Spleen (tissue), 11 donors: ENCODE data around the gene PPP2R5E. TPM values are rescaled to one million over a fixed set of nuclear protein-coding genes. Genes with fewer than 3 reads are reported as not detected.
"Not testable (repeated sequence)": the region's sequence is repeated elsewhere in the genome, so short reads cannot be mapped to it uniquely, and the experiment has no call there.

Experiments
- DNase-seq: peaks from one replicate; pipeline ENCODE4 v3.0.0-alpha.2; 2020
- H3K27ac ChIP-seq, 8 donors: fragments of 200-600 bp; sonication (generic) in 7 of 8; 1 replicate in 4 of 8; 2 replicates in 4 of 8; pipeline versions ENCODE4 v1.5.0 to v1.8.0; 2016 to 2021; ENCODE audit warnings: inconsistent platforms in 4 of 8, mild to moderate bottlenecking in 4 of 8, moderate library complexity in 1 of 8
- H3K27me3 ChIP-seq, 7 donors: fragments of 200-600 bp; sonication (generic) in 6 of 7; replicated peaks in 1 of 7; 1 replicate in 4 of 7; 2 replicates in 3 of 7; pipeline versions ENCODE4 v1.5.0 to v1.8.0; 2016 to 2021; ENCODE audit warnings: inconsistent platforms in 3 of 7, mild to moderate bottlenecking in 1 of 7
- H3K36me3 ChIP-seq, 6 donors: fragments of 200-600 bp; sonication (generic) in 5 of 6; 1 replicate in 4 of 6; 2 replicates in 2 of 6; pipeline versions ENCODE4 v1.5.0 to v1.8.0; 2016 to 2021; ENCODE audit warnings: inconsistent platforms in 2 of 6
- H3K4me1 ChIP-seq, 6 donors: fragments of 200-600 bp; sonication (generic) in 5 of 6; 1 replicate in 3 of 6; 2 replicates in 3 of 6; pipeline versions ENCODE4 v1.5.0 to v1.8.0; 2016 to 2021; ENCODE audit warnings: inconsistent platforms in 3 of 6
- H3K4me3 ChIP-seq, 8 donors: fragments of 200-600 bp; sonication (generic) in 7 of 8; 1 replicate in 4 of 8; 2 replicates in 4 of 8; pipeline versions ENCODE4 v1.5.0 to v1.8.0; 2016 to 2021; ENCODE audit warnings: inconsistent platforms in 4 of 8, mild to moderate bottlenecking in 4 of 8, moderate library complexity in 2 of 8
- H3K9me3 ChIP-seq, 8 donors: fragments of 200-600 bp; sonication (generic) in 7 of 8; 1 replicate in 4 of 8; 2 replicates in 4 of 8; pipeline versions ENCODE4 v1.5.0 to v1.8.0; 2016 to 2021; ENCODE audit warnings: inconsistent platforms in 4 of 8
- POLR2A ChIP-seq, 3 donors: fragments of 450-650 bp; IDR thresholded peaks; one replicate each; pipeline ENCODE4 v1.5.1; 2017; ENCODE audit warnings: antibody characterized with exemption in 3 of 3, mild to moderate bottlenecking in 1 of 3
- POLR2AphosphoS5 ChIP-seq, 3 donors: sonication (generic); formaldehyde crosslinking; IDR thresholded peaks; one replicate each; pipeline ENCODE4 v1.5.1; 2017; ENCODE audit warnings: antibody characterized with exemption in 3 of 3
- WGBS, 5 donors: extraction: QIAGEN DNeasy Blood & Tissue Kit in 3 of 5; methylation state at CpG; one replicate each; pipeline versions ENCODE4 v1.1.5 to v1.1.7; 2013 to 2018; 5-methylcytosine and 5-hydroxymethylcytosine counted together
- intact Hi-C: fragments of 100-400 bp; cut with DNase I; formaldehyde crosslinking; loops from one replicate; pipeline ENCODE4 v1.15.0; 2023; ENCODE audit warnings: low total_unique reads
- polyA plus RNA-seq, 3 donors: library from polyadenylated mRNA; stranded (reverse); fragments of 200-250 nt; gene quantifications; one replicate each; pipeline ENCODE4 v1.2.1, GENCODE V29; 2013
- total RNA-seq, 7 donors: library from RNA; depleted of rRNA in 3 of 7; stranded (reverse); fragments of >200 nt in 3 of 7; fragmentation: NEBNext Ultra II Directional in 4 of 7; extraction: Animal tissue kit (Norgen Biotek cat#: 25700) in 4 of 7; gene quantifications; one replicate each; pipeline versions ENCODE4 v1.1.0 to v1.2.1, GENCODE V29; 2016 to 2021
- TF ChIP-seq, protein P1 (sequence below), 11 experiments: fragments of 200-600 bp in 7 of 11; fragments of 450-650 bp in 4 of 11; sonication (generic) in 4 of 11; IDR thresholded peaks in 8 of 11; conservative IDR thresholded peaks in 3 of 11; 1 replicate in 7 of 11; 2 replicates in 4 of 11; pipeline versions ENCODE4 v1.4.0 to v1.8.0; 2016 to 2021; ENCODE audit warnings: antibody characterized with exemption in 11 of 11, inconsistent platforms in 4 of 11, mild to moderate bottlenecking in 1 of 11
- donor health status: healthy with polysubstance abuse.
- donor health status: DM: no; HTN: no; CAD: no; lungs with moderate emphysema.
- donor health status: DM: no; HTN: no; CAD: no.
- donor health status: Bipolar disorder and iron deficiency.
- donor health status: healthy.
- donor health status: DM: no; HTN: no; CAD: no.
- donor health status: DM: yes; HTN: yes; CAD: no.

The PPP2R5E gene
- total and polyA plus RNA-seq, 10 donors: 6.1 to 42.3 (median 29.1) TPM

DNA sequence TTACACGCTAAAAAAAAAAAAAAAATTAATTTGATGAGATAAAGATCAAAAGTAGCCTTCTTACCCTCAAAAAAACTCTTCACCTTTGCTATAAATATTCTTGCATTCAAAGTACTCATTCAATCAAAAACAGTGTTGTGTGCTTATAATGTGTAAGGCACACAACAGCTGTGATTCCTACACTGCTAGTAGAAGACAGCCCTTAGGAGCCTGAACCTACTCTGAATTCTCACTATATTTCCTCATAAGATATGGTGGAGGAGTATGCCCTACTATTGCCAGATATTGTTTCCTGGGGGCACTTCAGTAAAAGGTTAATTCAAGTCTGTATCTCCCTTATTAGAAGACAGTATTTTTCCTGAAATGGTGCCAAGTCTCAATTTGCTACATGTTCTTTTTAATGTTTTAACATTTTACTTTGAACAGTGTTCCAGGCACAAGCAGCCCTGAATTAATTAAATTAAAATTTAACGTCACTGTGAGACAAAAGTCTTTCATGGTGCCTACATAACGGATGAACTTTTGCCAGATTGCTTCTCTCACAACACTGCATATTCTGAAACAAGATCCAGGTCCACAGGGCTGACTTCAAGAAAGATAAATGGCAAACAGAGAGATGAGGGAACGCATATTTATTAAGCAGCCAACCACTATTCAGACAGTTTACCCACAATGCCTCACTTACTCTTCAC, 19.3 kb downstream of the PPP2R5E start:
- Histone ChIP-seq H3K27me3 (no peaks in the 10 kb centered on the region), H3K9me3 (no peaks in the 10 kb centered on the region), H3K36me3 (peaks cover 0 to 48% (median 3%) of the 10 kb centered on the region in 6 donors), H3K4me3 (no peak overlapping the region), H3K4me1 (peaks cover 5 to 47% (median 22%) of the 10 kb centered on the region in 6 donors), H3K27ac (peak overlapping the region; percentile 15 to 79 (median 48))
- no peak for DNase-seq
- intact Hi-C loops: no loop called here
- no peak for TF ChIP-seq POLR2AphosphoS5 (IDR thresholded peaks at IDR 0.05)
- WGBS, 5 donors: 77 to 86% (median 80%) methylated on average over 4 of the region's 4 CpGs

DNA sequence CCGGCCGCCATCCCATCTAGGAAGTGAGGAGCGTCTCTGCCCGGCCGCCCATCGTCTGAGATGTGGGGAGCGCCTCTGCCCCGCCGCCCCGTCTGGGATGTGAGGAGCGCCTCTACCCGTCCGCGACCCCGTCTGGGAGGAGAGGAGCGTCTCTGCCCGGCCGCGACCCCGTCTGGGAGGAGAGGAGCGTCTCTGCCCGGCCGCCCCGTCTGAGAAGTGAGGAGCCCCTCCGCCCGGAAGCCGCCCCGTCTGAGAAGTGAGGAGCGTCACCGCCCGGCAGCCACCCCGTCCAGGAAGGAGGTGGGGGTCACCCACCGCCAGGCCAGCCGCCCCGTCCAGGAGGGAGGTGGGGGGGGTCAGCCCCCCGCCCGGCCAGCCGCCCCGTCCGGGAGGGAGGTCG, 20.7 kb downstream of the PPP2R5E start:
- H3K27ac ChIP-seq: peak overlapping the region in 2 of 8 donors; percentile 61 to 67
- H3K9me3 ChIP-seq: not testable (repeated sequence)

DNA sequence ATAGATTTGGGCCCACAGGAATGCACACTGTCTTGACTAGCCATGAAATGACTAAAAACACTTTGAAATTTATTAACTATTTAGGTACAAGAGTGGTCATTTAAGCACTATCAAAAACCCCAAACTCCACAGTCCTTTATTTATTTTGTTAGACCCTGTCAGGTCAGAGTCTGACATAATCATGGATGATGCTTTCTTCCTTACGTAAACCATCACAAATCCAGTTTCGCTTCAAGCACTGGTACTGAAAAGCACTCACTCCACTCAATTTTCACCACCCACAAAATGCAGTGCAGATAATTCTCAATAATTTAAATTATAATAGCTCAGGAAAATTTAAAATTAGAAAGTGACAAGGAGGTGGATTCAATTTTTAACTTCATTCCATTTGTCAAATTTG, 25.8 kb downstream of the PPP2R5E start:
- 96 to 97% (median 96%) methylated on average over 2 of the region's 2 CpGs for WGBS, 5 donors
- H3K4me3 ChIP-seq: no peak overlapping the region
- intact Hi-C loops: no loop called here
- DNase-seq: no peak
- H3K27me3 ChIP-seq: no peaks in the 10 kb centered on the region
- peaks cover 0 to 31% (median 3%) of the 10 kb centered on the region in 6 donors for H3K36me3 ChIP-seq
- H3K4me1 ChIP-seq: peaks cover 5 to 48% (median 24%) of the 10 kb centered on the region in 6 donors
- TF ChIP-seq, protein P1, sequence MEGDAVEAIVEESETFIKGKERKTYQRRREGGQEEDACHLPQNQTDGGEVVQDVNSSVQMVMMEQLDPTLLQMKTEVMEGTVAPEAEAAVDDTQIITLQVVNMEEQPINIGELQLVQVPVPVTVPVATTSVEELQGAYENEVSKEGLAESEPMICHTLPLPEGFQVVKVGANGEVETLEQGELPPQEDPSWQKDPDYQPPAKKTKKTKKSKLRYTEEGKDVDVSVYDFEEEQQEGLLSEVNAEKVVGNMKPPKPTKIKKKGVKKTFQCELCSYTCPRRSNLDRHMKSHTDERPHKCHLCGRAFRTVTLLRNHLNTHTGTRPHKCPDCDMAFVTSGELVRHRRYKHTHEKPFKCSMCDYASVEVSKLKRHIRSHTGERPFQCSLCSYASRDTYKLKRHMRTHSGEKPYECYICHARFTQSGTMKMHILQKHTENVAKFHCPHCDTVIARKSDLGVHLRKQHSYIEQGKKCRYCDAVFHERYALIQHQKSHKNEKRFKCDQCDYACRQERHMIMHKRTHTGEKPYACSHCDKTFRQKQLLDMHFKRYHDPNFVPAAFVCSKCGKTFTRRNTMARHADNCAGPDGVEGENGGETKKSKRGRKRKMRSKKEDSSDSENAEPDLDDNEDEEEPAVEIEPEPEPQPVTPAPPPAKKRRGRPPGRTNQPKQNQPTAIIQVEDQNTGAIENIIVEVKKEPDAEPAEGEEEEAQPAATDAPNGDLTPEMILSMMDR (IDR thresholded peaks at IDR 0.05 in 8 of 11, conservative IDR thresholded peaks at IDR 0.05 in 3 of 11): no peak
- TF ChIP-seq POLR2AphosphoS5 (IDR thresholded peaks at IDR 0.05) (no peak), POLR2A (IDR thresholded peaks at IDR 0.05) (no peak)
- no peak overlapping the region for H3K27ac ChIP-seq
- no peaks in the 10 kb centered on the region for H3K9me3 ChIP-seq

More for the DNA sequence above, 20.7 kb downstream of the PPP2R5E start:
- DNase-seq, H3K4me3 ChIP-seq, H3K27me3 ChIP-seq, intact Hi-C loops: not testable (repeated sequence)
- Histone ChIP-seq H3K36me3 (peaks cover 0 to 53% (median 3%) of the 10 kb centered on the region in 6 donors), H3K4me1 (peaks cover 5 to 45% (median 22%) of the 10 kb centered on the region in 6 donors)
- 97 to 98% (median 97%) methylated on average over 13 to 41 of the region's 41 CpGs; no CpG with 5 or more reads in 2 of the 5 donors for WGBS, 5 donors

DNA sequence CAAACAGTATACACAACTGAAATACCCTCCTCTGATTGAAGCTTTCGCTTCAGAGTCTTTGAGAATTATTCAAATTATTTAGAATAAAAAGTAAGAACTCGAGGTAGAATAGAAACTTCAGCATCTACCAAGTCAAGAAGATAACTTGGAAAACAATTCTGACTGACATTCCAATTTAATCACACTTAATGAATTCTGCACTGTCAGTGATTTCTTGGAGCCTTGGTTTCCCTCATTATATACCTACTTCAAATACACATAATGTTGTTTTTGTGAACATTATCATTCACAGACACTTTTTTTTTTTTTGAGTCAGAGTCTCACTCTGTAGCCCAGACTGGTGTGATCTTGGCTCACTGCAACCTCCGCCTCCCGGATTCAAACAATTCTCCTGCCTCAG, 27.9 kb downstream of the PPP2R5E start:
- Histone ChIP-seq H3K9me3 (no peaks in the 10 kb centered on the region), H3K36me3 (peaks cover 0 to 16% (median 2%) of the 10 kb centered on the region in 6 donors), H3K27me3 (no peaks in the 10 kb centered on the region), H3K4me1 (peaks cover 11 to 68% (median 38%) of the 10 kb centered on the region in 6 donors), H3K27ac (no peak overlapping the region), H3K4me3 (no peak overlapping the region)
- intact Hi-C loops: no loop called here
- TF ChIP-seq, protein P1 (IDR thresholded peaks at IDR 0.05 in 8 of 11, conservative IDR thresholded peaks at IDR 0.05 in 3 of 11): no peak
- TF ChIP-seq POLR2A (IDR thresholded peaks at IDR 0.05) (no peak), POLR2AphosphoS5 (IDR thresholded peaks at IDR 0.05) (no peak)
- no peak for DNase-seq
- WGBS, 5 donors: 72 to 95% (median 93%) methylated on average over 4 of the region's 4 CpGs

DNA sequence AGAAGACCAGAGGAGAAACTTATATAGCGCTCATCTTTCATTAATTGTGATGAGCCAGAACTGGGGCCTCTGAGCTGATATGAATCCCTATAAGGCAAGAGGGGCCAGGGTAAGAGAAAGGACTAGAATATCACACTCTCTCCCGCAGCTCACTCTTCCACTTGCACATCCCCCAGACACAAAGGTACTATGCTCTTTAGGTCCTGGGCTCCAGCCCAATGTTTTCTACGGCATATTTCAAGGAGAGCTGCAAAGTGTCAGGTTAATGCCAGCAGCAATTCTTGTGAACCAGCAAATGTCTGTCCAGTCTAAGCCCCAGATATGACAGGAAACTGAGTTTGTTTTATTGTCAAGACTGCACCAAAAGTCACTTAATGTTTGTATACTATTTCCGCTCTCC, 29.4 kb downstream of the PPP2R5E start:
- intact Hi-C loops: no loop called here
- H3K4me3 ChIP-seq: no peak overlapping the region
- no peak overlapping the region for H3K27ac ChIP-seq
- peaks cover 11 to 78% (median 40%) of the 10 kb centered on the region in 6 donors for H3K4me1 ChIP-seq
- H3K9me3 ChIP-seq: no peaks in the 10 kb centered on the region
- WGBS, 5 donors: 75 to 90% (median 86%) methylated on average over 4 of the region's 4 CpGs
- H3K36me3 ChIP-seq: peaks cover 0 to 5% (median 0%) of the 10 kb centered on the region in 6 donors
- TF ChIP-seq, protein P1 (IDR thresholded peaks at IDR 0.05 in 8 of 11, conservative IDR thresholded peaks at IDR 0.05 in 3 of 11): no peak
- DNase-seq: no peak
- H3K27me3 ChIP-seq: no peaks in the 10 kb centered on the region
